Activated B cell treated with CpG ODN at 0.5 μM for 24 hours (primary cell): Measurements from ENCODE around the gene PGGT1B. TPM values are rescaled to one million over a fixed set of nuclear protein-coding genes. Genes with fewer than 3 reads are reported as not detected.

ENCODE experiments used
- ATAC-seq: fragments of 200-7000 bp; cut with Tn5 transposase; one replicate; pipeline ENCODE4 v1.10.0; 2021; ENCODE audit warnings: low read depth, mild to moderate bottlenecking, moderate library complexity
- CTCF ChIA-PET: fragments of 350-600 bp; sonication (Branson Sonifier 250); formaldehyde crosslinking; loops from one replicate; lab custom pipeline; 2021; ENCODE audit warnings: antibody characterized with exemption; lab: Charles Lee
- POLR2A ChIA-PET: fragments of 350-600 bp; sonication (Branson Sonifier 250); formaldehyde crosslinking; loops from one replicate; lab custom pipeline; 2021; ENCODE audit warnings: antibody characterized with exemption; lab: Charles Lee
- DNase-seq: peaks from one replicate; pipeline ENCODE4 v3.0.0; 2022
- H3K27ac Mint-ChIP-seq: one replicate; pipeline ENCODE4 v1.8.0; 2020; ENCODE audit warnings: mixed read lengths
- H3K27me3 Mint-ChIP-seq: one replicate; pipeline ENCODE4 v1.8.0; 2021; ENCODE audit warnings: mixed read lengths
- H3K36me3 Mint-ChIP-seq: one replicate; pipeline ENCODE4 v1.8.0; 2021; ENCODE audit warnings: low read depth, mixed read lengths
- H3K4me1 Mint-ChIP-seq: one replicate; pipeline ENCODE4 v1.8.0; 2021; ENCODE audit warnings: mixed read lengths
- H3K4me3 Mint-ChIP-seq: one replicate; pipeline ENCODE4 v1.8.0; 2020; ENCODE audit warnings: mild to moderate bottlenecking, mixed read lengths
- H3K9me3 Mint-ChIP-seq: one replicate; pipeline ENCODE4 v1.8.0; 2020; ENCODE audit warnings: mixed read lengths
- CTCF ChIP-seq: fragments of 200-600 bp; IDR thresholded peaks from one replicate; pipeline ENCODE4 v1.8.0; 2022; ENCODE audit warnings: antibody characterized with exemption, mild to moderate bottlenecking
- intact Hi-C: fragments of 100-400 bp; cut with micrococcal nuclease; formaldehyde crosslinking; loops from one replicate; pipeline ENCODE4 v1.15.1; 2024
- total RNA-seq: library from RNA; stranded (reverse); gene quantifications from 2 replicates; pipeline ENCODE4 v1.2.3, GENCODE V29; 2022

Gene PGGT1B
- total RNA-seq, 1 donor from 2014 or later, result 52.1 TPM

- ATAC-seq (peak; percentile 13), DNase-seq (peak; percentile 32)
- peaks cover 16% of the 10 kb centered on the region for H3K4me1 Mint-ChIP-seq
- ChIA-PET POLR2A (interaction anchor here (1.1 to 1.5 kb wide), 2 partner anchors 39 to 92 kb away, joined by 4 to 5 read pairs; partner anchors contain the start of gene PGGT1B), CTCF (interaction anchor here (0.8 kb wide), 1 partner anchor 72 kb away, joined by 3 read pairs; no protein-coding TSS in a partner anchor)
- intact Hi-C loops, result loop anchor here (1.0 to 10.0 kb wide), 3 partner anchors 10 to 1404 kb away; partner anchors contain the start of gene SEMA6A
- no peak for TF ChIP-seq CTCF
- H3K9me3 Mint-ChIP-seq, result peaks cover 5% of the 10 kb centered on the region
- no peak overlapping the region for H3K27ac Mint-ChIP-seq
- H3K4me3 Mint-ChIP-seq, result peak overlapping the region; percentile 92
- peaks cover 4% of the 10 kb centered on the region for H3K36me3 Mint-ChIP-seq
- H3K27me3 Mint-ChIP-seq, result peaks cover 41% of the 10 kb centered on the region
Observed at GRCh38 chr5:115170134-115170928, 92.3 kb downstream of the PGGT1B start.

- ChIA-PET POLR2A (interaction anchor here (0.6 to 1.5 kb wide), 3 partner anchors 39 to 1652 kb away, joined by 4 to 12 read pairs (median 5); partner anchors contain the start of gene PGGT1B), CTCF (no interaction called here)
- peaks cover 16% of the 10 kb centered on the region for H3K4me1 Mint-ChIP-seq
- intact Hi-C loops, result loop anchor here (1.0 to 10.0 kb wide), 9 partner anchors 11 to 1405 kb away; partner anchors contain the start of genes AP3S1, ATG12, CCDC112 and FEM1C
- peak within 1 kb of the TSS; percentile 69 for H3K27ac Mint-ChIP-seq
- peaks cover 39% of the 10 kb centered on the region for H3K27me3 Mint-ChIP-seq
- TF ChIP-seq CTCF, result no peak
- peak; percentile 98 for DNase-seq
- peaks cover 4% of the 10 kb centered on the region for H3K36me3 Mint-ChIP-seq
- ATAC-seq, result peak; percentile 92
- peak within 1 kb of the TSS; percentile 92 for H3K4me3 Mint-ChIP-seq
- peaks cover 11% of the 10 kb centered on the region for H3K9me3 Mint-ChIP-seq
Observed at GRCh38 chr5:115169487-115170133, 93.1 kb downstream of the PGGT1B start, which contains the start of gene TRIM36. TRIM36 (minus strand) TSS chr5:115169908; CDS start chr5:115169634, 274 bp downstream.

- ChIA-PET CTCF (no interaction called here), POLR2A (interaction anchor here (0.6 to 1.5 kb wide), 5 partner anchors 40 to 1651 kb away, joined by 3 to 12 read pairs (median 4); partner anchors contain the start of genes FEM1C and PGGT1B)
- peak overlapping the region; percentile 92 for H3K4me3 Mint-ChIP-seq
- DNase-seq, result no peak
- H3K9me3 Mint-ChIP-seq, result peaks cover 13% of the 10 kb centered on the region
- peaks cover 4% of the 10 kb centered on the region for H3K36me3 Mint-ChIP-seq
- H3K27ac Mint-ChIP-seq, result peak overlapping the region; percentile 69
- intact Hi-C loops, result loop anchor here (1.0 to 2.0 kb wide), 6 partner anchors 40 to 672 kb away; partner anchors contain the start of genes AP3S1, ATG12, CCDC112 and FEM1C
- ATAC-seq, result peak; percentile 11
- H3K27me3 Mint-ChIP-seq, result peaks cover 36% of the 10 kb centered on the region
- peaks cover 16% of the 10 kb centered on the region for H3K4me1 Mint-ChIP-seq
- TF ChIP-seq CTCF, result no peak
Observed at GRCh38 chr5:115168829-115169486, 93.7 kb downstream of the PGGT1B start.

GRCh38 chr5:115166744-115167393 lies 95.8 kb downstream of the PGGT1B start:
- intact Hi-C loops, result no loop called here
- peaks cover 13% of the 10 kb centered on the region for H3K9me3 Mint-ChIP-seq
- ATAC-seq (no peak), DNase-seq (no peak)
- H3K27ac Mint-ChIP-seq, result no peak overlapping the region
- no peak for TF ChIP-seq CTCF
- H3K36me3 Mint-ChIP-seq, result peaks cover 4% of the 10 kb centered on the region
- CTCF ChIA-PET, result no interaction called here
- POLR2A ChIA-PET, result no interaction called here
- H3K27me3 Mint-ChIP-seq, result peaks cover 22% of the 10 kb centered on the region
- H3K4me1 Mint-ChIP-seq, result peaks cover 16% of the 10 kb centered on the region
- H3K4me3 Mint-ChIP-seq, result no peak overlapping the region
